Prostate gland (tissue), 2 donors: Measurements from ENCODE around the gene LYPLA2. TPM values are rescaled to one million over a fixed set of nuclear protein-coding genes. Genes with fewer than 3 reads are reported as not detected.

Source experiments
- DNase-seq: peaks from one replicate; pipeline ENCODE4 v3.0.0-alpha.2; 2019; ENCODE audit warnings: low spot score
- H3K27ac ChIP-seq, 2 donors: fragments of 200-600 bp; sonication (generic); 2 replicates each; pipeline ENCODE4 v1.5.1; 2017 to 2019
- H3K27me3 ChIP-seq: fragments of 200-600 bp; sonication (generic); replicated peaks from 2 replicates; pipeline ENCODE4 v1.5.1; 2019; ENCODE audit not compliant: insufficient read depth
- H3K36me3 ChIP-seq, 2 donors: fragments of 200-600 bp; sonication (generic); 1 replicate in 1 of 2; 2 replicates in 1 of 2; pipeline versions ENCODE4 v1.5.1 to v1.8.1; 2017 to 2019
- H3K4me1 ChIP-seq: fragments of 200-600 bp; sonication (generic); replicated peaks from 2 replicates; pipeline ENCODE4 v1.5.1; 2019
- H3K4me3 ChIP-seq, 2 donors: fragments of 200-600 bp; sonication (generic); 2 replicates each; pipeline ENCODE4 v1.5.1; 2017 to 2019
- H3K9me3 ChIP-seq: fragments of 200-600 bp; sonication (generic); 2 replicates; pipeline ENCODE4 v1.5.1; 2017
- CTCF ChIP-seq, 4 experiments: fragments of 200-600 bp in 2 of 4; fragments of 450-650 bp in 2 of 4; sonication (generic) in 2 of 4; IDR thresholded peaks; 1 replicate in 3 of 4; 2 replicates in 1 of 4; pipeline ENCODE4 v1.5.1; 2016 to 2019; ENCODE audit warnings: antibody characterized with exemption in 4 of 4, mild to moderate bottlenecking in 2 of 4, moderate library complexity in 2 of 4
- POLR2A ChIP-seq: fragments of 450-650 bp; IDR thresholded peaks from one replicate; pipeline ENCODE4 v1.6.1; 2016; ENCODE audit warnings: antibody characterized with exemption, mild to moderate bottlenecking
- POLR2AphosphoS5 ChIP-seq: sonication (generic); formaldehyde crosslinking; IDR thresholded peaks from one replicate; pipeline ENCODE4 v1.6.1; 2017; ENCODE audit warnings: antibody characterized with exemption
- WGBS: methylation state at CpG from one replicate; pipeline ENCODE4 v1.1.5; 2018; 5-methylcytosine and 5-hydroxymethylcytosine counted together
- intact Hi-C: fragments of 100-400 bp; cut with DNase I; formaldehyde crosslinking; loops from one replicate; pipeline ENCODE4 v1.14.2; 2022
- total RNA-seq, 2 donors: library from RNA; depleted of rRNA; stranded (reverse); fragments of >200 nt; gene quantifications; one replicate each; pipeline ENCODE4 v1.1.0, GENCODE V29; 2016

Gene LYPLA2
- total RNA-seq, 2 donors from 2014 or later = 53.6 to 57.7 TPM

DNA sequence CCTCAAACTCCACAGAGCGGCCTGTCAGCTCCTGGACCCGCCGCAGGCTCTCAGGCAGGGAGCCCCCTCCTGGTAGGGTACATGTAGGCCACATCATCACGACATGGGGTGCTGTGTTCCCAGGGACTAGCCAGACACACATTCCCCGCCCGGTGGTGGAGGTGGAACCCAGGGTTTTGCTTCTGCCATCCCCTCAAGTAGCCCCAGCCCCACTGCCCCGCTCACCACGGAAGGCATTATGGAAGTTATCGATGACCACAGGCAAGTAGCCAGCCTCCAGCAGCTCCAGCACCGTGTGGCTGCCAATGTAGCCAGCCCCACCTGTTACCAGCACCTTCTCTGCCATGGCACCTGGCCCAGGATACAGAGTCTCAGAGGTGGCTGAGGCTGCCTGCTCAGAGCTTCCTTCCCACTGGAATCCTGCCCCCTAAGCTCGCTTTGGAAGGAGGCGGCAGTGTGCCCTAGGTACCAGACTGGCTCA lies 7.8 kb downstream of the LYPLA2 start:
- Histone ChIP-seq H3K4me1 (peaks cover 12% of the 10 kb centered on the region), H3K27ac (peak overlapping the region; percentile 83 to 87), H3K9me3 (no peaks in the 10 kb centered on the region), H3K4me3 (no peak overlapping the region), H3K27me3 (no peaks in the 10 kb centered on the region), H3K36me3 (no peaks in the 10 kb centered on the region)
- 81% methylated on average over 9 of the region's 12 CpGs for WGBS
- DNase-seq = no peak
- TF ChIP-seq POLR2A = no peak
- TF ChIP-seq CTCF (IDR thresholded peaks at IDR 0.05) = no peak
- TF ChIP-seq POLR2AphosphoS5 = no peak
- intact Hi-C loops = no loop called here

GRCh38 chr1:23799255-23799569 lies 8.3 kb downstream of the LYPLA2 start:
- Histone ChIP-seq H3K9me3 (no peaks in the 10 kb centered on the region), H3K36me3 (no peaks in the 10 kb centered on the region), H3K27ac (peak overlapping the region; percentile 83 to 87), H3K4me1 (peaks cover 12% of the 10 kb centered on the region), H3K27me3 (no peaks in the 10 kb centered on the region), H3K4me3 (no peak overlapping the region)
- 65% methylated on average over 7 of the region's 7 CpGs for WGBS
- TF ChIP-seq POLR2AphosphoS5 (no peak), CTCF (IDR thresholded peaks at IDR 0.05) (no peak), POLR2A (no peak)
- DNase-seq = no peak
- intact Hi-C loops = no loop called here

DNA sequence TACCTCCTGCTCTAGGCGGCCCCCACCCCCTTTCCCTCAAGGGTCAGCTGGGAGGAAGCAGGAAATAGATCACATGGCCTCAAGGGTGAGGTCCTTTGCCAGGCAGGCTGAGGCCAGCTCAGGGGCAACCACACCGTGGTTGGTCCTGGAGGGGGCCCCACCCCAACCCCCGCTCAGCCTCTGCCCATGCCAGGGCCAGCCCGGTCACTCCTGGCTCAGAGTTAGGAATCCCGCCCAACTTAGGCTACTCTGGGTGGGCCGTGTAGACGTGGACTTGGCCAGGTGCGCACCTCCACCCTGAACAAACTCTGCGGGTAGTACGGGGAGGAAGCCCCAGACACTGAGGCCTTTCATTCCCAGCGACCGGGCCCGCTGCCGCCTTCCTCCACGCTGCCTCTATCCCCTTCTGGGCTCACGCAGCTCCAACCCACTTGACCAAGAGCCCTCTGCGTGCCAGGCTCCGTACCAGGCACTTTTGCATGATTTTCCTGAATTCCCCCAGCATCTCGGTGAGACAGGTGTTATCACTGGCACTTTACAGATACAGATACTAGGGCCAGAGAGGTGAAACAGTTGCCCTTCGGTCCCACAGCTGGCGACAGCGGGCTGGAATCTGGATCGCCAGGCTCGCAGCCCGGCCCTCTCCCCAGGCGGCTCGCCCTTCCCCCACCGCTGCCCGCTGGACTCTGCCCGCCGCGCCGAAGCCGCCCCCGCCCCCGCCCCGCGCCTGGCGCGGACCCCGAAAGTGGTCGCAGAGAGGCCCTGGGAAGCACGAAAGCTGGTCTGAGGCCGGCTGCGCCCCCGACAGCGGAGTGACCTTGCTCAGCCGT lies 8.8 kb downstream of the LYPLA2 start:
- TF ChIP-seq POLR2A = peak; percentile 69
- TF ChIP-seq CTCF (IDR thresholded peaks at IDR 0.05) = no peak
- TF ChIP-seq POLR2AphosphoS5 = peak; percentile 47
- DNase-seq = peak; percentile 41
- H3K36me3 ChIP-seq = no peaks in the 10 kb centered on the region
- peak overlapping the region; percentile 84 to 87 for H3K4me3 ChIP-seq
- peak overlapping the region; percentile 83 to 87 for H3K27ac ChIP-seq
- H3K4me1 ChIP-seq = peaks cover 12% of the 10 kb centered on the region
- WGBS = 5% methylated on average over 36 of the region's 48 CpGs
- intact Hi-C loops = loop anchor here (10.0 kb wide), 1 partner anchor 225 kb away; no protein-coding TSS in a partner anchor
- H3K27me3 ChIP-seq = no peaks in the 10 kb centered on the region
- H3K9me3 ChIP-seq = no peaks in the 10 kb centered on the region

- H3K27ac ChIP-seq = peak within 1 kb of the TSS; percentile 83 to 87
- peak within 1 kb of the TSS; percentile 84 to 87 for H3K4me3 ChIP-seq
- no peaks in the 10 kb centered on the region for H3K27me3 ChIP-seq
- intact Hi-C loops = loop anchor here (10.0 kb wide), 1 partner anchor 224 kb away; no protein-coding TSS in a partner anchor
- peaks cover 12% of the 10 kb centered on the region for H3K4me1 ChIP-seq
- DNase-seq = peak; percentile 96
- H3K9me3 ChIP-seq = no peaks in the 10 kb centered on the region
- H3K36me3 ChIP-seq = no peaks in the 10 kb centered on the region
- TF ChIP-seq POLR2AphosphoS5 (peak; percentile 97), CTCF (IDR thresholded peaks at IDR 0.05) (peak in 2 of 4 experiments; percentile 24 to 29), POLR2A (peak; percentile 74)
- under 1% methylated on average over 61 of the region's 82 CpGs for WGBS
Measured at GRCh38 chr1:23800400-23801337, 9.7 kb downstream of the LYPLA2 start, which contains the start of gene GALE. TSS of gene GALE (minus strand) at chr1:23800754. CDS start at chr1:23799007, 1,747 bp downstream.
